ENCODE measurements around the gene EVX1.

Gene EVX1

DNA sequence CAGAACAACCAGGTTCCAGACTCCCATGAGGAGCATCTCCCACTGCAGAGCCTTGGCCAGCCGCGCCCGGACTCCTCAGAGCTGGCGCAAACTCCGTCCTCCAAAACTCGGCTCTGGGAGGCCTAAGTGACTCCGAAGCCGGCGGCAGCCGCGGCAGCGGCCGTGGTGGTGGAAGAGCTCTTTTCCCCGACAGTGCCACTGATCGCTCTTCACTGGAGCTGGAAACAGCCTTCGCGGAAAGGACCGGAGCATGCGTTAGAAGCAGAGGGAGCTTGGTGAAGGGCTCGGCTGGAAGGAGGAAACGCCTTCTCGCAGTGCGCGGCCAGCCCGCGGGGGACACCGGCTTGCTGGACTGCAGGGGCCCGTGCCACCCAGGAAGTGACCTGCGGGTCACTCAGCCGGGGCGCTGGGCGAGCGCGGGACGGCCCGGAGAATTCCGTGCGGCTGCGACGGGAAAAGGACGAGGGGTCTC, 37.7 kb upstream of the EVX1 start:
- no peak for DNase-seq

DNA sequence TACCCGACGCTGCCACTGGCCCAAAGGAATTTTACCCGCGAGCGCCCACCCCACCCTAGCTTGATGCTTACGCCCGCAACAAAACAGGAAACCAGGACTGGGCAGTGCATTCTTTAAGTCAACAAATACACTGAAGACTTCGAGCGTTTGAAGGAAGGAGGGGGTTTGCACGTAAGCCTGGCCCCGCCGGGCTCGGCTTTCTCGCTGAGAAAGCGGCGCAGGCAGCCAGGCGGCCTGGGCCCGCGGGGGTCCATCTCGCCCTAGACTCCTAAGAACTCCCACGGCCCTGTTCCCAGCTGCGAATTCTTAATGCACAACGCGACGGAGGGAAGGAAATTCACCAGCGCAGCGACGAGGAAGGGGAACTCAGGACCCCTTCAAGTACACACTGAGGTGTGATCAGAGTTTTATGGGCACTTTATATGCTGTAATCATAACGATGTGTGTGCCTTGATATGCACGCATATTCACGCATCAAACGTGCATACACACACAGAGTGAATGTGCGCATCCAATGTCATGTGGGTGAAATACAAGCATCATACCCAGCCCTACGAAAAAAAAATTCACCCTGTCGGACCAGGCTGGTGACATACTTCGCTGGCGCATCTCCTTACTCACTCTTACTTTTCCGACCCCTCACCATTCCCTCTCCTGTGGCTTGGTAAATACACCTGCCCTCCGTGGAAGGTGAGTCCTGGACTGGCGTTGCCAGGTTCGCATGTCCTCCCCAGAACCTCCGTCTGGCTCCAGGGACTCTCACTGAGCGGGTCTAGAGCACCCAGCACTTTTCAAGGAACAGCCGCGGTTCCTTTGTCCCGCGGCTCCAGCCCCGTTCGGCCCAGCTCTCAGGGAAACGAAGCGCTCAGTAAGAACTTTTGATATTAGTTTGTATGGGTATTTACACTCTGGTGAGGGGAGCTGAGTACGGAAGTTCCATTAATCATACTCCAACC, 37.0 kb upstream of the EVX1 start:
- no peak for DNase-seq

DNA sequence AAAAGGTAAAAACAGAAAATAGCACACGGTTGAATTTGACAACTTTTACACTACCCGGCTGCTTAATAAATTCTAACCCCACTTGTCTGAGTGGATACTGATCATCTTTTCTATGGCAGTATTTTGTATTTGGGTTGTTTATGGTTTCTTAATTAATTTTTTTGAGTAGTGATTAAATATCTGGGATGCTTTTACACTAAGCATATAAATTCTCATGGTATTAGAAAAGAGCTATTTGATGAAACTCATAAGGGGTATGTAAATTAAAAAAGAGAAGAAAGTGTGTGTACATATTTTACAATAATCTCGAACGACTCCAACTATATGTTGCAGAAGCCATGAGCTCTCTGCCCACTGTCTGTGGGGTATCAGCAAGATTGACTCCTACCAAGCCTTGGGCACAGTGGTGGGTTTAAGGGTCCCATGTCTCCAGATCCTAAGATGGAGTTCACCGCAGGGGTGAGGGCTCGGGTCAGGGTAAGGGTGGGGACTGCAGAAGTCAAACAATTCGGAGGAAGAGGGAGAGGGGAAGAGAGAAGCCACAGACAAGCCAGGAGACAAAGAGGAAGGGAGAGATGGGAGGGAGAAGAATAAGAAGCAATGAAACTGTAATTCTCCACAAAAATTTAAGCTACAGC, 35.1 kb upstream of the EVX1 start:
- DNase-seq, result no peak

DNA sequence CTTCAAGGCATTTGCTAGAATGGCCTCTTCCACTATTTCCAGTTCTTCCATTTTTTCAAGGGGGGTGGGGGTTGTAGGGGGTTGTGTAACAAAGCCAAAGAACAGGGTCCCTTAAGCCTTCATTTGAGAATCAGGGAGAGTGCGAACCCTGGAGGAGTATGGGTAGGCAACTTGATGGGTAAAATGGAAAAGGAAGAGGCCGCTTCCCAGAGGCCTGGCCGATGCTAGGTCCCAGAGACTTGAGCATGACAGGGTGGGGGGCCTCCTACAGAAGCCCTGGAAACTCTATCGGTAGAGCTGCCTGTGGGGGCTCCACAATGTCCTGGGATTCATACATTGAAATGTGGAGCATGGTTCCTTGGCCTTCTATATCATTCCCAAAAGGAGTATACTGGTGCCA, 33.6 kb upstream of the EVX1 start:
- no peak for DNase-seq

DNA sequence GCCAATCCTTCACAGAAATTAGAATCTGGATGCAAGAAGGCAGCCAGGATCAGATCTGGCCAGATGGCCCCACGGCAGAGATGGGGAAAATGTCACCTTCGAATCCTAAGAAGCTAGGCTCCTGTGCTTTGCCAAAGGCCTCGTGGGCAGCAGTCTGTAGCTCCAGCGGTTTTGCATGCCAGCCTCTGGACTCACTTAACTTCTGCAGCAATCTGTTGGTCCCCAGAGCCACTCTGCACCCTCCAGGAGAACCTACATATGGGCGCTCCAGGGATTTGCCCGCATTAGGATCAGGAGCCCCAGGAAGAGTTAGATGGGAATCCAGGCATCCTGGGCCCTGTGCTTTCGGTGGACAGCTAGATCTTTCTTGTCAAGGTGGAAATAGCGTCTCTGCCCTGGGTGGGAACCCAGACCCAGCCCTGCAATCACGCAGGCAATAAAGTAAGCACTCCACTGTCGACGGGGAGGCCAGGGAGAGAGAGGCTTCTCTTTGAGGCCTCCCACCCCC, 32.6 kb upstream of the EVX1 start:
- DNase-seq, result no peak

DNA sequence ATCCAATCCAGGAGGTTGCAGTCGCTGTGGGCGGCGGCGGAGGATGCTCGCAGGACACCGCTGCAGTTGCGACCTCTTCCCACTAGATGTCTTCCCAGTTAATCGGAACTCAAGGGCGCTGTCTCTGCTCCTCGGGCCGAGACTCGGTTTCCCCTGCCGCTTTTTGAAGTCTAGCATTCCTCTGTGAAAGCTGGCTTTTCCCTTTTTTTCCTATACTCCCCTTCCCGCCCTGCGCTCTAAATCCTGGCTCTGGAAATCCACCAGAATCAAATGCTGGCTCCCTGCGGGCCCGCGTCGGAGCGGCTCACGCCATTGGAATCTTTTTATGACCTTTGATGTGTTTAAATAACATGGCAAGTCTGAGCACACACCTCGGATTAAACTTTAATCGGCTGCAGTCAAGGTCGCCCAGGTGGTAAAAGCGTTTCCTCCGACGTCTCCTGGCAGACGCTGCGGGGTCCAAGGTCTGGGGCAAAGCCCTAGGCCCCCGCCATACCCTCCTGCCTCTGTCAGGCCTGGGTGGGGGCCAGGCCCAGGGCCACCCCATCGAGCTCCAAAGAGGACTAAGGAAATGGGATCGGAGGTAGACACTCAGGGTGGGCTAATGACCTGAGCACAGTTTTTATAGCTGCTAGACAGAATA, 32.0 kb upstream of the EVX1 start:
- DNase-seq, result peak in 11 of 58 donors; percentile 3 to 39 (median 12)

DNA sequence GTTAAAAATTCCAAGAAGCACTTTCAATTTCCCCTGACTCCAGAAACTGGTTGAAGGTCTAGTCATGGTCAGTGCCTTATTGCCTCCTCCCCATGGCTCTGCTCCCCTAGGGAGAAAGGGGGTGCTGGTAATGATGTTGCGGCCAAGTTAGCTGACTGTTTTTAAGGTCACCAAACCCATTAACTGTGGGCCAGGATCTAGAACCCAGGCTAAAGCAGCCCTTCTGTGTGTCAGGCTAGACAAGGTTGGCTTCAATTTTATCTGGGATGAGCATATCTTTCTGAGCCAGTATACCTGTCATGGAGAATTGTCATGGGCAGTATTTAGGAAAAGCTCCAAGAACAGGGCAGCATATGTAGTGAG, 31.5 kb upstream of the EVX1 start:
- DNase-seq, result no peak

DNA sequence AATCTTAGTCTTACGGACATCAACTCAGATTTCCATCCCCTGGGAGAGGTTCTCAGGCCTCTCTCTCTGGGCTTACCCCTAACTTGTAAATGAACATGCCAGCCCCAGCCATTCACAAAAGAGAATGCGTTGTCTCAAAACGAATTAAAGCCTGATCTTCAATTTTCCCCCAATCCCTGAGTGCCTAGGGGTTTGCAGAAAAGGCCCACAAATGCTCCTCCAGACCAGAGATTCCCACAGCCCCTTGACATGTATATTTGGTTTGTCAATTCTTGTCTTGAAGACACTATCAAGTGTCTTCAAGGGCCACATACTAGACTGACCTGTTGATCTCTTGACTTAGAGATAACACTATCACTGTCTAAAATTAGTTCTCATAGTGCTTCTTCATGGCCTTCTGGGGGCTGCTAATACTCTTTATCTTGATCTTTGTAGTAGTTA, 30.8 kb upstream of the EVX1 start:
- no peak for DNase-seq

DNA sequence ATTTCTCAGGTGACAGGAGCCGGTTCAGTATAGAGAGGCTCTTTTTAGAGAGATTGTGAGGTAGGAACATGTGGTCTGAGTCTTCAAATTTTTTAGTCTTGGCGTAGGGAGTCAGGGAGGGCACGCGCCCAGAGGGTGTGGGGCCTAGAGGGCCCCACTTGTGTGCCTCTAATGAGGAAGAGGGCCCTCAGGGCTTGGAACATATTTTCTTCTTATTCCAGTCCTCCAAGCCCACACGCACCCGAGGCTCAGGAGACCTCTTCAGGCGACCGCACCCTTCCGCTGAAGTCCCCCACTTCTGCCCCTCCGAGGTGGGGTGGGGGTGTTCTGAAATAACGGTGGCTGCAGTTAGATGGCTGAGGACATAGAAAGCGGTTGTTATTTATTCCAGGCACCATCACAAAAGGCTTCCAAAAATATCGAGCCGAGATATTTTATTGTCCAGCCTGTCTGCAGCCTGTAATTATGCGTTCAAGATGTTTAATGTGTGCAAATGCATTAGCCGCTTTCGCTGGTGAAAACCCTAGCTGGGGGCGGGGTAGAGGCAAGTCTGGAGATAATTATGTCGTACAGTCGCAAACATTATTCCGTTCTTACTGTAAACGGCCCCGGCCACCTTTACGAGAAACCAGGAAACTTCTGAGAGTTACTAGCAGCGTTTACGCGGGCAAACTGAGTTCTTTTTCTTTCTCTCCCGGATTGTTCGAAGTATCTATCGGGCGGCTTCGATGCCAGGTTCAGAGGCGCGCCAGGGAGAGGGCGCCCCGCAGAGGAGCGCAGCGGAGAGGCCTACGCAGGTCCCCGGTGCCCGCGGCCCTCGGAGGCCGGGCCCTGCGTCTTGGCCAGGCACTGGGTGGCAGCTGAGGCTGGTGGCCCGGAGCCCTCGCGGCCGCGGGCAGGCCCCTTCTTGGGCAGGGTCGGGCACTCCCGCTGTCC, 29.8 kb upstream of the EVX1 start:
- no peak for DNase-seq

DNA sequence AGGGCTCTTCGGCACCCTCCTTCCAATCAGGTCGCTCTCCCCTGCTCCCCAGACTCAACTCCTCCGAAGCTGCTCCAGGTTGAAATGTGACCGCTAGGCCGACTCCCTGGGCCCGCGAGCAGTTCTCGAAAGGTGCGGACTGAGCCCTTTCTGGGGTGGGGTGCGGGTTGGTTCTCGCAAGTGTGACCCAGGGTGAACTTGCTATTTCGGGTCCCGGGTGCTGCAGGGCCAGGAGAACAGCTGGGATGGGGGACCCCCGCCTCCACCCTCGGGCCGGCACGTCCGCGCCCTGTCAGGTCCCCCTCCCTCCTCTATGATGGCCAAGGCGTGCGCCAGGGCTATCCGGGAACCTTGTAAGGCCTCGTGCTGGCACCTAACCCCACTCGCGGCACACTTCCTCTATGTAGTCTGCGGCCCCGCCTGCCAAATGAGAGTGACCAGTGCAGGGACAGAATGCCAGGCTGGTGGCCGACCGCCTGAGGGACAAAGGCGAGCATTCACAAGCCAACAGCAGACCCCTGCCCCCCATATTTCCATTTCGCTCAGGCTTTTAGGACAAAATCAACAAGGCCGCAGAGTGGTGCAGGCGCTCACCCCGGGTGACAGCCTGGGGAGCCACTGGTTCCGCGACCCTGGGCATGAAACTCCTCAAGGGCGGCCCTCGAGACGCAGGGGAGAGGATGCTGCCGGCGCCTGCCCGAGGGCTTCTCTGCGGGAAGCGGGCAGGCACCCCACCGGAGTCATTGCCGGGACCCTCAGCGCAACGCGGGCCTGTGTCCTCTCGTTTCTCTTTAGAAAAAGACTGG, 29.0 kb upstream of the EVX1 start:
- no peak for DNase-seq

DNA sequence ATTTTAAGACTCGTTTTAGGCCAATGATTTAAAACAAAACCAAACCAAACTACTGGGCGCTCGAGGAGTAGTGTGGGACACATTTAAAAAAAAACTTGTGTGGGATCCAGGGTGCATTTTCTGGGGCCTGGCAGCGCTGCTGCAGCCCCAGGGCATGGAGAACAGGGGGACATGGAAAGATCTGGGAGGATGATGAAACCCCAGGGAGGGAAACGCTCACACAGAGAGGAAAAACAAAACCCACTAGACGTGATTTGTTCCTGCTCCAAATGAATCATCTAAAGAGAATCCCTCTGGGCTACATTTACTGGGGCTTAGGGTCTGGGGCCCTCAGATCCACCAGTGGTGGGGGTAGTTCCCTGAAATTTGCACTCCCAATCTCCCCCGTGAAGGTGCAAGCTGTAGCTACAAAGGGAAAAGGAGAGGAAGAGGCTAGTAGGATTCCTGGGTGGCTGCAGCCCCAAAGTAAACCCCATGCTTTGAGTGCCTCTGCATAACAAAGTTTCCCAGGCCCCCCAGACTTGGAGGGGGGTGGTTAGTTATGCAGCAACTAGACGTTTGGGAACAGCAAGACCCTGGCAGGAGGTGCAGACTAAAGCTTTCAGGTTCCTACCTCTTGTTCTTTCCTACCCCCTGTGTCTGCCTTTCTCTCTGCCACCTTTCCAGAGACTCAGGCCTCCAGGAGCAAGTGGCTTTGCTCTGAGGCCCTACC, 28.2 kb upstream of the EVX1 start:
- no peak for DNase-seq

DNA sequence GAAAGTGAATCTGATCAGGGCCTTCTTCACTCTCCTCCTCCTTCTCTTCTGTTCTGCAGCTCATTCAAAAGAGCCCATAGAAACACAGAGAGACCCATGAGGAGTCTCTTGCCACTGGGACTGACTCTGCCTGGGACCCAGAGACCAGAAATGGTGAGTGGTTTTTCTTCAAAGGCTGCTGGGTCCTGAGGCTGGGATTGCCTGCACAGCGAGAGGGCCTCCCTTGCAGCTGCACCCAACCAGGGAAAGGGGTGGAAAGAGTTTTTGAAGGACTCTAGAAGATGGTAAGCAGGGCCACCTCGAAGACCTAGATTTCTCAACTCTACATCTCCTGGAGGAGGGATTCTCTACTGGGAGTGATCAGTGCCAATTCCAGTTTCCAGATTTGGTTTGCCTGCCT, 27.2 kb upstream of the EVX1 start:
- no peak for DNase-seq

DNA sequence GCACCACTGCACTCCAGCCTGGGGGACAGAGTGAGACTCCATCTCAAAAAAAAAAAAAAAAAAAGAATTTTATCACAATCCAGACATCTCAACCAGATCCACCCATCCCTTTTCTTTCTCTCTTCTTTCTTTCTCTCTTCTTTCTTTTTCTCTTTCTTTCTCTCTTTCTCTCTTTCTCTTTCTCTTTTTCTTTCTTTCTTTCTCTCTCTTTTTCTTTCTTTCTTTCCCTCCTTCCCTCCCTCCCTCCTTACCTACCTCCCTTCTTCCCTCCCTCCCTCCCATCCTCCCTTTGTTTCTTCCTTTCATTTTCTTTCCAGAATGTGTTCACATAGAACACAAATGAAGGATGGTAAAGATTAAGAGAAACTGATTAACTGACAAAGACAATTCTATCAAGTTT, 24.7 kb upstream of the EVX1 start:
- no peak for DNase-seq

DNA sequence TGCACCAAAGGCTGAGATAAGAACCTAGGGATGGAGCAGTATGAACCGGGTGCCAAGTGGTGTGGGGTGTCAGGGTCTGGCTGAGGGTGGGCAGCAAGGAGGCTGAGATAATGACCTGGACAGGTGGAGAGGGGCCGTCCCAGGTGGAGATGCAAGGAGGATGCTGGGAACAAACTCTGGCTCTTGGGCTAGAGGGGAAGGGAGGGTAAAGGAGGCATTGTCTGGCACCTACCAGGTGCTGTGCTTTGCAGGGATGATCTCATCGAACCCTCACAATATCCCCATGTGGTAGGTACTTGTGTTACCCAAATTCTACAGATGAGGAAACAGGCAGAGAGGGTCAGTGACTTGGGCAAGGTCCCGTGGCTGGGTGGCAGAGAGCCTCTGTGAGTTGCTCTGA, 22.8 kb upstream of the EVX1 start:
- DNase-seq, result no peak

DNA sequence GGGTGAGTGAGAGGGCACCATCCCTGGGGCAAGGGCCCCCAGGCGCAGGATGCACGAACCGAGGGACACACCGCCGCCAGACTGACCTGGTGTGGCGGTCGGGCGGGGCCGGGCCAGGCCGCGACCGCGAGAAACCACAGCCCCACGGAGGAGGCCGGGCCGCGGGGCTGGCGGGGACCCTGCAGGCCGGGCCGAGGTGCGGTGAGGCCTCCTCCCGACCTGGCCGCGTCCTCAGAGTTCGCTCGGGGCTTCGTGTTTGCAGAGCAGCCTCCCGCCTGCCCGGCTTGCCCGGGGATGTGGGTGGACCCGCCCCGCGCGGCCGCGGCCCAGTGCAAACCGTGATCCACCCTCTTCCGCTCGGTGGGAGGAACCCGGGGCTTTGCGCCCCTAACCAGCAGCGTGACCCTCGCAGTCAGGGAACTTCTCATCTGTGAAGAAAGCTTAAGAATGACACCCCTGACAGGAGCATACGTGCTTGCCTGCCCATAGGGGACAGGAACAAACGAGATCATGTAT, 22.1 kb upstream of the EVX1 start:
- no peak for DNase-seq

DNA sequence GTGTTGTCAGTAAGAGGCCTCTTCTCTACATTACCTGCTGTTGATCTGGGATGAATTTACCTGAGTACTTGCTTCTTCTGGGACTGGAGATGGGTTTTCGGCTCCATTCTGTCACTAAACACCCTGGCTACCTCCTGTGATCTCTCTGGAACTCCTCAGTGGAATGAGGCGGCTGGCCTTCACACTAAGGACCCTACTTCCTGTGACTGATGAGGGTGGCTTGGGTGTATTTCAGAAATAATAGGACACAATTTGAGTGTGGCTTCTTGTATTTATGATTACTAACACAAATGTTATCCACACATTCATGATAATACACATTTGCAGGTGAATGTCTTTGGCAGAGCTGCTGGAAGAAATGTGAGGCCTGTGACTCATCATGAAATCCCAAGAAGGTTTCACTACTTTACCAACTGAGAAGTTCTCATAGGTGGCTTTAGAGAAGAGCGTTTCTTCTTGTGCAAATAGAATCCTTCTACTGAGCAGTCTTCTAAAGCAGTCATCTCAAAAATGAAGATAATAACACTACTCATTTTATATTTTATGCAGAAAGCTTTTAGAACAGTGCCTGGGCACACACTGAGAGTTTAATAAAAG, 21.3 kb upstream of the EVX1 start:
- no peak for DNase-seq

DNA sequence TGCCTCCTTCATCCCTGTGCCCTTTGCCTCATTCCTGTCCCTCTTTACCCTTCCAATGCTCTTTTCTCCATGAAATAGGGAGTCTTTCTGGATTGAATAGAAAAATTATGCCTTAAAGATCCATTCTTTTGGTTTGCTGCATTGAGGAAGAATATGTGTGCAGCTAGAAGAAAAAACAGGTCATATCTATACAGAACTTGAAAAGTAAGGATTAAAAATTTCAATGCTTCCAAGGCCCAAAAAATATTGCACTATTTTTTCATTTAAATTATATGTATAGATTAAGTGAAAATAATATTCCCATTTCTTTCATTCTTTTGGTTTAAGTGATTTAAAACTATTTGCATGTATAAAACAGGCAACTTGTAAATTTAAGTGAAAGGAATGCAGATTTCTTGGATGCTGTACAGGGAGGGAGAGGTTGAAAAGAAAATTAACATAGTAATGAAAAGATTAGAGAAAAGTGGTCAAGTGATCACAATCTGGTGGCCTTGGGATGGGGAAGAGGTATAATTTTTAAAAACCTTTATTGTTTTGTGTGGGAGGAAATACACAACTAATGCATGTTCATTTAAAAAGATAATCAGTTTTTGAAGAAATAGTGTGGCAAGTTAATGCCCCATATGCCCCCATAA, 18.5 kb upstream of the EVX1 start:
- DNase-seq, result no peak
